HFF-Myc (cell line): ENCODE results near the gene ARL13B.

Experiments used
- DNase-seq: peaks from one replicate; pipeline ENCODE4 v3.0.0-alpha.2; 2011; ENCODE audit warnings: low read depth; ENCODE audit errors: extremely low read depth
- H3K4me3 ChIP-seq: replicated peaks from 2 replicates; pipeline ENCODE4 v1.5.1; 2011; ENCODE audit warnings: low read depth, mild to moderate bottlenecking, control low read depth, low read length
- TF ChIP-seq, protein P1 (sequence below): IDR thresholded peaks from 2 replicates; pipeline ENCODE4 v1.5.1; 2012; ENCODE audit warnings: mild to moderate bottlenecking, low read depth, low read length, control low read depth; ENCODE audit errors: missing control alignments

The ARL13B gene

DNA sequence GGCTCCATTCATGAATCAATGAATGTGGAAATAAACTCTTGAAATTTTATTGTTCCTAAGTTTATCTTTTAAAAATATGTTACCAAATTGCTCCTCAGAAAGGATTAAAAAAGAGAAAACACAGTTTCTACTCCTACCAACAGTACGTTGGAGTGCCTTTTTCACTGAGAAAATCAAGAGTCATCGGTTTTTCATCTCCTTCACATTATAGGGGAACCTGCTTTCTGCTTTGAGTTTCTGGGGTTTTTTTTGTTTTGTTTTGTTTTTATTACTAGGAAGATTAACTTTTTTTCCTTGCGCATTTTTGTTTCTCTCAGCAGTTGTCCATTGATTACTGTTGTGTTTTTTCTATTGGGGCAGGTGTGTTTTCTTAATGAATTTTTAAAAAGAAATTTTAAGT lies 3.5 kb downstream of the ARL13B start:
- TF ChIP-seq, protein P1, sequence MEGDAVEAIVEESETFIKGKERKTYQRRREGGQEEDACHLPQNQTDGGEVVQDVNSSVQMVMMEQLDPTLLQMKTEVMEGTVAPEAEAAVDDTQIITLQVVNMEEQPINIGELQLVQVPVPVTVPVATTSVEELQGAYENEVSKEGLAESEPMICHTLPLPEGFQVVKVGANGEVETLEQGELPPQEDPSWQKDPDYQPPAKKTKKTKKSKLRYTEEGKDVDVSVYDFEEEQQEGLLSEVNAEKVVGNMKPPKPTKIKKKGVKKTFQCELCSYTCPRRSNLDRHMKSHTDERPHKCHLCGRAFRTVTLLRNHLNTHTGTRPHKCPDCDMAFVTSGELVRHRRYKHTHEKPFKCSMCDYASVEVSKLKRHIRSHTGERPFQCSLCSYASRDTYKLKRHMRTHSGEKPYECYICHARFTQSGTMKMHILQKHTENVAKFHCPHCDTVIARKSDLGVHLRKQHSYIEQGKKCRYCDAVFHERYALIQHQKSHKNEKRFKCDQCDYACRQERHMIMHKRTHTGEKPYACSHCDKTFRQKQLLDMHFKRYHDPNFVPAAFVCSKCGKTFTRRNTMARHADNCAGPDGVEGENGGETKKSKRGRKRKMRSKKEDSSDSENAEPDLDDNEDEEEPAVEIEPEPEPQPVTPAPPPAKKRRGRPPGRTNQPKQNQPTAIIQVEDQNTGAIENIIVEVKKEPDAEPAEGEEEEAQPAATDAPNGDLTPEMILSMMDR: no peak
- H3K4me3 ChIP-seq: no peak overlapping the region
- no peak for DNase-seq

DNA sequence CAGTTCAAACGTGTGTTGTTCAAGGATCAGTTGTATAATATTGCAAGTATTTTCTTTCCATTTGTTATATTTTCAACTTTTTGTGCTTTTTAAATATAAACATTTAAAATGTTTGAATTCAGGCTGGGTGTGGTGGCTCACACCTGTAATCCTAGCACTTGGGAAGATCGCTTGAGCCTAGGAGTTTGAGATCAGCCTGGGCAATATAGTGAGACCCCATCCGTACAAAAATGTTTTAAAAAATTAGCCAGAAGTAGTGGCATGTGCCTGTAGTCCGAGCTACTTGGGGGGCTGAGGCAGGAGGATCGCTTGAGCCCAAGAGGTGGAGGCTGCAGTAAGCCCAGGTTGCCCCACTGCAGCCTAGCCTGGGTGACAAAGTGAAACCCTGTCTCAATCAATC lies 4.7 kb downstream of the ARL13B start:
- no peak overlapping the region for H3K4me3 ChIP-seq
- DNase-seq: no peak
- TF ChIP-seq, protein P1: no peak

DNA sequence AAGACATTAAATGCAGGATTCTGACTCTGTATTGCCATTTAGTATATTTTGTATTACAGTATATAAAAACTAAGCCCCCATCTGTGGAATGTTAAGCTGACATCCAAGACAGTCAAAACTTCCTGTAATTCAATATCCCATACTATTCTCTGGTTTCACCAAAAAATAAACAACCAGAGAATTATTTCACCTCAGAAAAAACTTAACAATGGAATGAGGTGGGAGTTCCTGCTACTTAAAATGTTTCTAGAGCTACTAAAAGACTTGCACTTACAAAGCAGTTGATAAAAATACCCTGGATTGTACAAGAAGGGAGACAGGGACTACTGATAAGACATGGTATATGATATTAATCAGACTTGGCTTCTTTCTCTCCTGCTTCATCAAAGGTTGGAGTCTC lies 8.3 kb downstream of the ARL13B start:
- H3K4me3 ChIP-seq: no peak overlapping the region
- TF ChIP-seq, protein P1: no peak
- no peak for DNase-seq

DNA sequence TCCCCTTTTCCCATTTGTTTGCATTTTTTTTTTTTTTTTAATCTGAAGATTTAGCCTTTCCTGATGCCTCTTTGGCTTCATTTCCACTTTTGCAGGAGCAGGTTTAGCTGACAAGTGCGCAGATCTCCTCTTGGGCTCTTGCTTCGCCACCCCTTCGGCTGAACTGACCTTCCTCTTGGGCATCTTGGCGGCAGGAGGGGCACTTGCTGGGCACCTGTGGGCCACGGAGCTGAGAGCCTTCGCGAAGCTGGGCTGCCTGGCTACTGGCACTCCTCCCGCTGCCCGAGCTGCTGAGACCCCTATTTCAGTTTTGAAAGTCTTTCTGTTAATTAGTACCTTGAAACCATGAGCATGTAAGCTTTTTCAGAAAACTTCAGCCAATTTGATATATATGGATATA lies 8.8 kb downstream of the ARL13B start:
- no peak for DNase-seq
- H3K4me3 ChIP-seq: no peak overlapping the region
- TF ChIP-seq, protein P1: no peak

DNA sequence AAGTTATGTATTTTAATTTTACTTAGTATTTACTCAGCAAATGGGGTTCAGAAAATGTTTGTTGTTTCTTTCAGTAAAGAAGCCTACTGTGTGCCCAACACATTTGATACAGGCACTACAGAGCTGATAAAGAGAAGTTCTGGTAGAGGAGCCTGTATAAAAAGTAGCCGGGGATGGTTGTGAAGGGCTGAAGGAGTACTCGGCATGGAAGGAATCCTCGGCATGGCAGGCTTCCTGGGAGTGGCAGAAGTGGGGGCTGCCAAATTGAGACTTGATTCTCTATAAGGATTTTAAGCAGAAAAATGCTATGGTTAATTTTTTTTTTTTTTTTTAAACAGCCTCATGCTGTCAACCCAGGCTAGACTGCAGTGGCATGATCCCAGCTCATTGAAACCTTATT lies 9.3 kb downstream of the ARL13B start:
- no peak for DNase-seq
- H3K4me3 ChIP-seq: no peak overlapping the region
- TF ChIP-seq, protein P1: no peak

DNA sequence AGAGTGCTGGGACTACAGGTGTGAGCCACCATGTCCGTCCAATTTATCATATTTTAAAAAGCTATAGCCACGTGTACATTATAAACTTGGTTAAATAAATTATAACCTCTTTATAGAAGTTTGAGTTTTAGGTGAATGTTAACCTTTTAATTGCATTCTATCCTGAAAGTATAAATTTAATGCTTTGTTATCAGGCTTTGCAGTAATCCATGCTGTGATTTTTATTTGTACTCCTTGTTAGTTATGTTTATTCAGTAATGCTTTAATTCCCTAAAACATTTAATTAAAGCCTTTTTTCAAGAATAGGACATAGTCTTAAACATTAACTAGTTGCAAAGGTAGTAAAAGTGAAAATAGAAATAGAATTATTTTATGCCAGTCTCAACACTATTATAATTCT lies 11.7 kb downstream of the ARL13B start:
- TF ChIP-seq, protein P1: no peak
- H3K4me3 ChIP-seq: no peak overlapping the region
- no peak for DNase-seq

DNA sequence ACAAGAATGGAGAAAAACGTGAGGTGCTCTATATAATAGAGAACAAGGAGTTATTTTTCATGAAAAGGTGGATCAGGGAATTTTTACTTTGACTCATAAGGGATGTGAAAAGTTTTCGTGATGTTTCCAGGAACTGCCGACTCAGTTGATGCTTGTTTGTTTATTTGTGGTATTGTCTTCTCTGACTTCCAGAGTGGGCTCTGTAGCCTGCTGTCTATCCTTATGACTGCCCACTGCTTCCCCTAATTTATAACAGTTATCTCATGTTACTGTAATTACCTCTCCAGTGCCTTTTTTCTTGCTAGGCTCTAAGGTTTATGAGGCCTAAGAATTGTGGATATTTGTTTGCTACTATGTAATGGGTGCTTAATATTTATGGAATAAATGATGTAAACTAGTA lies 12.3 kb downstream of the ARL13B start:
- TF ChIP-seq, protein P1: no peak
- H3K4me3 ChIP-seq: no peak overlapping the region
- no peak for DNase-seq
